Epithelial cell of esophagus (primary cell): Measurements from ENCODE around the gene SND1.

ENCODE experiments used
- DNase-seq: peaks from one replicate; pipeline ENCODE4 v3.0.0; 2010; ENCODE audit warnings: low read depth
- H3K4me3 ChIP-seq: 2 replicates; pipeline ENCODE4 v1.5.1; 2011; ENCODE audit warnings: mild to moderate bottlenecking, low read length, control low read depth
- CTCF ChIP-seq: IDR thresholded peaks from 2 replicates; pipeline ENCODE4 v1.5.1; 2011; ENCODE audit warnings: low read depth, mild to moderate bottlenecking, low read length, control low read depth, inconsistent platforms; ENCODE audit not compliant: insufficient read depth; ENCODE audit errors: missing control alignments

SND1 gene

GRCh38 chr7:127658970-127659630 is 7.1 kb downstream of the SND1 start:
- TF ChIP-seq CTCF = no peak
- no peak for DNase-seq
- H3K4me3 ChIP-seq = no peak overlapping the region

GRCh38 chr7:127665922-127666321 is 13.9 kb downstream of the SND1 start:
- no peak for TF ChIP-seq CTCF
- H3K4me3 ChIP-seq = no peak overlapping the region
- no peak for DNase-seq

- no peak for TF ChIP-seq CTCF
- no peak for DNase-seq
- no peak overlapping the region for H3K4me3 ChIP-seq
These were observed 14.6 kb downstream of the SND1 start for GRCh38 chr7:127666602-127667001.

GRCh38 chr7:127667017-127667670 is 15.2 kb downstream of the SND1 start:
- peak; percentile 77 for DNase-seq
- no peak for TF ChIP-seq CTCF
- no peak overlapping the region for H3K4me3 ChIP-seq

GRCh38 chr7:127667759-127668530 is 16.0 kb downstream of the SND1 start:
- no peak overlapping the region for H3K4me3 ChIP-seq
- DNase-seq = peak; percentile 41
- no peak for TF ChIP-seq CTCF

- no peak overlapping the region for H3K4me3 ChIP-seq
- DNase-seq = no peak
- TF ChIP-seq CTCF = no peak
These were observed 19.3 kb downstream of the SND1 start for GRCh38 chr7:127671341-127671740.

GRCh38 chr7:127673902-127674301 is 21.9 kb downstream of the SND1 start:
- no peak for TF ChIP-seq CTCF
- DNase-seq = no peak
- no peak overlapping the region for H3K4me3 ChIP-seq
